ENCODE results near the gene SRRD. TPM values are rescaled to one million over a fixed set of nuclear protein-coding genes. Genes with fewer than 3 reads are reported as not detected.
A peak's percentile ranks its signal among the peaks of the same experiment; 100 is the strongest.
"Not testable (repeated sequence)": the region's sequence is repeated elsewhere in the genome, so short reads cannot be mapped to it uniquely, and the experiment has no call there.

Gene SRRD, protein sequence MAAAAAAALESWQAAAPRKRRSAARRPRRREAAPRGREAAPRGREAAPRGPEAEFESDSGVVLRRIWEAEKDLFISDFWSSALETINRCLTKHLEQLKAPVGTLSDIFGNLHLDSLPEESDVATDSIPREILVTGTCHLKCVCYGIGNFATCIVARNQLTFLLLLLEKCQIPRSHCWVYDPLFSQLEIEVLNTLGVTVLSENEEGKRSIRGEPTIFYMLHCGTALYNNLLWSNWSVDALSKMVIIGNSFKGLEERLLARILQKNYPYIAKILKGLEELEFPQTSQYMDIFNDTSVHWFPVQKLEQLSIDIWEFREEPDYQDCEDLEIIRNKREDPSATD
- 10 to 100 TPM; 11.4 to 27.3 (median 13.6) TPM for total RNA-seq

DNA sequence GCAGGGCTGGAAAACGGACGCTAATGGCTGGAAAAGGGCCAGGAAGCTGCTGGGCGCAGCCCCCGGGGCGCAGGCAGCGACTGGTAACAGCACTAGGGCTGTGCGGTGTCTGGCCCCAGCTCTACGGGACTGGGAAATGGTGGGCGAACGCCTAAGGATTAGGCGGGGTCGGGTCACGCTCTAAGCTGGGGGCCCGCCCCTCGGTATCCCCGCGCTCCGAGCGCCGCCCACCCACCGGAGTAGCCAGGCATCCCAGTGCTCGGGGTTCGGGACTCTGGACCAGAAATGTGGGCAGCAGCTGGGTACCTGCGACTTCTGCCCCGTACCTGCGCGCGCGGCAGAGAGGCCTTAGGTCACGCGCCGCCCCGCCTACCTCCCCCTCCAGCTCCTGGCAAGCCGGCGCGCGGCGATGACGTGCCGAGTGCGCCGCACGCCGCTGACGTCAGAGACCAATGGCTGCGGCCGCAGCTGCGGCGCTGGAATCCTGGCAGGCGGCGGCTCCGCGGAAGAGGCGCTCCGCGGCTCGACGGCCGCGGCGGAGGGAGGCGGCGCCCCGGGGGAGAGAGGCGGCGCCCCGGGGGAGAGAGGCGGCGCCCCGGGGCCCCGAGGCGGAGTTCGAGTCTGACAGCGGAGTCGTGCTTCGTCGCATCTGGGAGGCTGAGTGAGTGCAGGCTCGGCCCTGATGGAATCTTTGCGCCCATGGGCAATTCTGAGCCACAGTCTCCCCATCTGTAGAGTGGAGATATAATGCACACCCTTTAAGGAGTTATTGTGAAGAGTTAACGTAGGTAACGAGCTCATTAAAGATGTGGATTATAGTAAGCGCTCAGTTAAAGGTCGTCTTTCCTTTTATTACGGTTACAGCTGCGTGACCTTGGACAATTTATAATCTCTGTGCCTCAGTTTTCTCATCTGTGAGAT is at the start of gene SRRD, which contains the start of gene HPS4:
Gene SRRD (plus strand): TSS at position 439 of the 921 bp plus-strand sequence. CDS start 14 bp downstream, at position 453.
Gene HPS4 (minus strand): TSS at position 345 of the 921 bp plus-strand sequence. CDS start 2,021 bp downstream, outside the sequence.
- peak in 3 of 4 donors; percentile 74 to 92 (median 82) for TF ChIP-seq POLR2A (IDR thresholded peaks at IDR 0.05)
- TF ChIP-seq, protein P1, sequence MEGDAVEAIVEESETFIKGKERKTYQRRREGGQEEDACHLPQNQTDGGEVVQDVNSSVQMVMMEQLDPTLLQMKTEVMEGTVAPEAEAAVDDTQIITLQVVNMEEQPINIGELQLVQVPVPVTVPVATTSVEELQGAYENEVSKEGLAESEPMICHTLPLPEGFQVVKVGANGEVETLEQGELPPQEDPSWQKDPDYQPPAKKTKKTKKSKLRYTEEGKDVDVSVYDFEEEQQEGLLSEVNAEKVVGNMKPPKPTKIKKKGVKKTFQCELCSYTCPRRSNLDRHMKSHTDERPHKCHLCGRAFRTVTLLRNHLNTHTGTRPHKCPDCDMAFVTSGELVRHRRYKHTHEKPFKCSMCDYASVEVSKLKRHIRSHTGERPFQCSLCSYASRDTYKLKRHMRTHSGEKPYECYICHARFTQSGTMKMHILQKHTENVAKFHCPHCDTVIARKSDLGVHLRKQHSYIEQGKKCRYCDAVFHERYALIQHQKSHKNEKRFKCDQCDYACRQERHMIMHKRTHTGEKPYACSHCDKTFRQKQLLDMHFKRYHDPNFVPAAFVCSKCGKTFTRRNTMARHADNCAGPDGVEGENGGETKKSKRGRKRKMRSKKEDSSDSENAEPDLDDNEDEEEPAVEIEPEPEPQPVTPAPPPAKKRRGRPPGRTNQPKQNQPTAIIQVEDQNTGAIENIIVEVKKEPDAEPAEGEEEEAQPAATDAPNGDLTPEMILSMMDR (IDR thresholded peaks at IDR 0.05), result peak in 3 of 6 experiments; percentile 12 to 39 (median 13)
- Histone ChIP-seq H3K9me3 (no peaks in the 10 kb centered on the region), H3K27ac (peak within 1 kb of the TSS; percentile 93 to 98 (median 97)), H3K36me3 (peaks cover 0 to 19% (median 8%) of the 10 kb centered on the region in 3 donors), H3K4me3 (peak within 1 kb of the TSS; percentile 73 to 99 (median 92)), H3K4me1 (peaks cover 38 to 72% (median 54%) of the 10 kb centered on the region in 3 donors), H3K27me3 (no peaks in the 10 kb centered on the region)
- 0% methylated on average over 17 to 27 of the region's 85 CpGs for WGBS, 2 donors
- intact Hi-C loops (cut with DNase I), result no loop called here
- peak; percentile 50 for DNase-seq

DNA sequence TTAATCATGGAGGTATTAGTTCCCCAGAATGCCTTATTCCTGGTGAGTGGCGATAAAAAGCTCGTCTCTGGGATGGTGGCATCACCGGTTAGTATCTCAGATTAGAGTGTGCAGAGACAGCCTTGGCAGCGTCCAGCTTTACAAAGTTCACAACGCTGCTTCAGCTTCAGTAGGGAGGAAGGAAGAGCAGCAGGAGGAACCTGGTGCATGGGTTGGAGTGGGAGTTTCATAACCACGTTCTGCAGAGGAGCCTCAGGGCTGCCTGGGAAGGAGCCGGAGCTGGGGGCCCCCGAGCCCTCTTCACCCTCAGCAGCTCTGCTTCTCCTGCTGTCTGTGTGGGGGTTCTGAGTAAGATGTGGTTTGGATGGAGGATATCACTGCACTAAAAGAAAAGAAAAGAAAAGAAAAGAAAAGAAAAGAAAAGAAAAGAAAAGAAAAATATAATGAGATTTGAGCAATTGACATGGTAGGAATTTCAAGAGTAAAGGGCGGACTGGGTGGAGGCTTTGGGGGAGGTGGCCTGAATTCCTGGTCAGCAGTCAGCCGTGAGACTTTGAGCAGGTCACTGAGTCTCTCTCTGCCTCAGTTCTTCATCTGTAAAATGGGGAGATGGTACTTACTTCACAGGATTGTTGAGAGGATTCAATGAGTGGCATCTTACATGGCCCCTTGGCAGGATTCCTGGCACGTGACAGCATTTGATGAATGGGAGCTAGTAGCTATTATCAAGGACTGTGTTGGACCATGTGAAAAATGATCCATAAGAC is 48.2 kb upstream of the SRRD start:
- WGBS, 2 donors, result 72 to 76% methylated on average over 11 of the region's 11 CpGs
- TF ChIP-seq POLR2A (IDR thresholded peaks at IDR 0.05), result no peak
- TF ChIP-seq, protein P1 (IDR thresholded peaks at IDR 0.05), result no peak
- peaks cover 0 to 34% (median 4%) of the 10 kb centered on the region in 3 donors for H3K4me1 ChIP-seq
- peaks cover 0 to 19% (median 0%) of the 10 kb centered on the region in 4 donors for H3K27me3 ChIP-seq
- intact Hi-C loops (cut with DNase I), result no loop called here
- no peak overlapping the region for H3K27ac ChIP-seq
- H3K36me3 ChIP-seq, result no peaks in the 10 kb centered on the region
- no peak overlapping the region for H3K4me3 ChIP-seq
- H3K9me3 ChIP-seq, result no peaks in the 10 kb centered on the region
- no peak for DNase-seq

DNA sequence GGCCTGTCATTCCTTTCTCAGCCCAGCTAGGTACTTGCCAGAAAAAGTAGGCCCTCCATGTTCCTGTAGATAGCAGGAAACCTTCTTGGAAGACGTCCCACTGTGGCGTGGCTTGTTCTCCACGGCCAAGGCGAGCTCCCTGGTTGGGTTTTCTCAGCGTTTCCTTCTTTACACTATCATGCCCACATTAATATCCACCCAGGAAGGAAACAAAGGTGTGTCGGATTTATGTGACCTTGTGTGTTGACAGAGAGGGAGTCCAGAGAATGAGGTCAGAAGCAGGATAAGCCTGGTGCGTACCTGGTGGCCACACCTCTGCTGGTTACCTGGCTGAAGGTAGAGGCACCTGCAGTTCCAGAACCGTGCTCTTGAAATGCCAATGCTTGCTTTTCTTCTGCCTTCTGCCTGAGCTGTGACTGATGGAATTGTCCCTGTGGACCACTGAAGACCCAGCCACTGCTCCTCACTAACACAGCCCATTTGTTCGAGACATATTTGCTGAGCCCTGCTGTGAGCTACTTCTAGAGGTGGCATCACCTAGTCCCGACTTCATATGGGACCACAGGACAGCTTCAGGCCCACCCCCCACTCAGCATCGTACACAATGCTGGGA is 46.7 kb upstream of the SRRD start:
- Histone ChIP-seq H3K27ac (peak overlapping the region; percentile 30 to 75 (median 63)), H3K4me1 (peaks cover 0 to 34% (median 4%) of the 10 kb centered on the region in 3 donors), H3K4me3 (no peak overlapping the region), H3K9me3 (no peaks in the 10 kb centered on the region), H3K27me3 (peaks cover 0 to 14% (median 0%) of the 10 kb centered on the region in 4 donors), H3K36me3 (no peaks in the 10 kb centered on the region)
- no peak for DNase-seq
- WGBS, 2 donors, result 58 to 63% methylated on average over 6 to 11 of the region's 11 CpGs
- intact Hi-C loops (cut with DNase I), result no loop called here
- TF ChIP-seq, protein P1 (IDR thresholded peaks at IDR 0.05), result peak in 3 of 6 experiments; percentile 6 to 37 (median 17)
- TF ChIP-seq POLR2A (IDR thresholded peaks at IDR 0.05), result no peak

DNA sequence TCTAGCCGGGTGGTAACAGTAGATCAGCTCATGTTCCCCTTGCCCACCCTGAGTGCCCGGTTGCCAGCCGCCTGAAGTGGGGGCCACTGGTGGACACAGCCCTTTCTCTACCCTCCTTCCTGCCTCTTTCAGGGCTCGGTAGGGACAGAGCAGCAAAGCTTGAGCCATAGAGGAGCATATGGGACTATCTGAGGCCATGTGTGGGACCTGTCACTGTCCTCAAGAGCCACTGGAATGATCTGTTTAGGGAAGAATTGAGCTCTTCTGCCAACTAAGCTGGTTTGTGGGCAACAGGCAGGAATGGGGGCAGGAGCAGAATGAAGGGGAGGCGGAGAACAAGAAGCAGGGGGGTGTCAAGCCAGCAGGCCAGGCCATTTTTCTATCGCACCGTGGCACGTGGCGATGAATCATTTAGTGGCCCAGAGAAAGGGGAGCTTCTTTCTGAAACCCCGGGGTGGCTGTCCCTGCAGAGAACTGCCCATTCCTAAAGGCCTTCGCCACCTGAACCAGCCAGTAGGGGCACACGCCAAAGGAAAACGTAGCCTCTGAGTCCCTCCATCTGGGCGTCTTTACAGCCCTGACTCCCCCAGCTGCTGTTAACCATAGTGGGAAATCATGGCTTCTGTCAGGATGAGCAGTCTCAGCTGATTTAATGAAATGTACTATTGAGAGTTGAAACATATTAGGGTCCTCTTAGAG is 45.8 kb upstream of the SRRD start:
- no peak for DNase-seq
- no peak for TF ChIP-seq POLR2A (IDR thresholded peaks at IDR 0.05)
- TF ChIP-seq, protein P1 (IDR thresholded peaks at IDR 0.05), result no peak
- Histone ChIP-seq H3K4me1 (peaks cover 0 to 34% (median 4%) of the 10 kb centered on the region in 3 donors), H3K27ac (peak overlapping the region; percentile 30 to 75 (median 55)), H3K4me3 (no peak overlapping the region), H3K36me3 (no peaks in the 10 kb centered on the region), H3K9me3 (no peaks in the 10 kb centered on the region), H3K27me3 (peaks cover 0 to 6% (median 0%) of the 10 kb centered on the region in 4 donors)
- intact Hi-C loops (cut with DNase I), result no loop called here
- WGBS, 2 donors, result 90 to 91% methylated on average over 12 to 13 of the region's 14 CpGs

DNA sequence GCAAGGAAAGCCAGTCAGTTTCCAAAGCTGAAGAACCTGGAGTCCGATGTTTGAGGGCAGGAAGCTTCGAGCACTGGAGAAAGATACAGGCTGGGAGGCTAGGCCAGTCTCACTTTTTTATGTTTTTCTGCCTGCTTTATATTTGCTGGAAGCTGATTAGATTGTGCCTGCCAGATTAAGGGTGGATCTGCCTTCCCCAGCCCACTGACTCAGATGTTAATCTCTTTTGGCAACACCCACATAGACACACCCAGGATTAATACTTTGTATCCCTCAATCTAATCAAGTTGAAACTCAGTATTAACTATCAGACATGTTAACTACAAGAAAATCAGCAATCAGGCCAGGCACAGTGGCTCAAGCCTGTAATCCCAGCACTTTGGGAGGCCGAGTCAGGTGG is 44.9 kb upstream of the SRRD start:
- WGBS, 2 donors, result 22 to 37% methylated on average over 3 of the region's 3 CpGs
- H3K4me1 ChIP-seq, result peaks cover 0 to 34% (median 4%) of the 10 kb centered on the region in 3 donors
- DNase-seq; intact Hi-C loops (cut with DNase I); H3K27me3 ChIP-seq; H3K9me3 ChIP-seq; H3K36me3 ChIP-seq; H3K4me3 ChIP-seq: not testable (repeated sequence)
- peak overlapping the region in 3 of 4 donors; percentile 55 to 70 (median 62) for H3K27ac ChIP-seq

Data from esophagus squamous epithelium (tissue), 5 donors.